Gastrocnemius medialis (tissue), 4 donors: ENCODE results near the gene GMEB2.

Experiments
- POLR2A ChIP-seq, 2 donors: fragments of 450-650 bp; IDR thresholded peaks; one replicate each; pipeline ENCODE4 v1.6.1; 2017; ENCODE audit warnings: antibody characterized with exemption in 2 of 2, mild to moderate bottlenecking in 2 of 2, moderate library complexity in 2 of 2
- TF ChIP-seq, protein P1 (sequence below), 5 experiments: fragments of 450-650 bp in 3 of 5; fragments of 200-600 bp in 2 of 5; sonication (generic) in 2 of 5; IDR thresholded peaks in 4 of 5; conservative IDR thresholded peaks in 1 of 5; 1 replicate in 4 of 5; 2 replicates in 1 of 5; pipeline ENCODE4 v1.5.1; 2016 to 2019; ENCODE audit warnings: antibody characterized with exemption in 5 of 5, mild to moderate bottlenecking in 3 of 5, moderate library complexity in 3 of 5

DNA sequence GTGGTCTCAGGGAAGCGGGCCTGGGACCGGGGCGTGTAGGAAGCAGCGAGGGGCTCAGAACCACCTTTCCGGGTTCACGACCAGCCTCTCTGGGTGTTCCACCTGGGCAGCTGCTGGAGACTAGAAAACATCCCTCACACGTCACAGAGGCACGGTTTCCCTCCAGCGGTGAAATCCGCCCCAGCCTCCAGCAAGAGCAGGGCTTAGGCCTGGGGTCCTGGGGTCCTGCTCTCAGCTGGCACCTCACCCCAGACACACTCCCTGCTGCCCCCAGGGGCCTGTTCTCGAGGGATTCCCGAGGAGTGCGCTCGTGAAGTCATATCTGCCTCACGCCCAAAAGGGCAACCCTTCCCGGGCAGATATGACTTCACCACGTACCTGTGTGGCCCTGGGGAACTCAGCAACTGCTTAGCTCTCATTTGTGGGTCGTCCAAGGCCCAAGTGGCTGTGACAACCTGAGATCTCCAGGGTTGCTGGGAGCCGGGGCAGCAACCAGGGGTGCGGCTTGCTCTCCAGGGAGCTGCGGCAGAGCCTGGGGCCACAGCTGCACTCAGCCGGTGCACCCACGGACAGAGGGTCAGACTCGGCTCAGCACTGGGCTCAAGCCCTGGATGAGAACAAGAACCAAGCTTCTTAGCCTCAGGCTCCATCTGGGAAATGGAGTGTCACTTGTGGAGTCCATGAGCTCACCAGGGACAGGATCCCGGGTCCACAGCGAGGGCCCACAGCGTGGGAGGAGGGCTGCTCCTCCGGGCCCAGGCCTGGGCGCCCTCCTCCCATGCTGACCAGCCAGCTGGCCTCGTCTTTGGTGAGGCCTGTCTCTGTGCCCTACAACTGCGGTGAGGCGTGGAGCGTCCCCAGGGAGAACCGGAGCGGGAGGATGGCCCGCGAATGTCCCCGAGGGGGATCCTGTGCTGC is 72.3 kb downstream of the GMEB2 start:
- TF ChIP-seq, protein P1, sequence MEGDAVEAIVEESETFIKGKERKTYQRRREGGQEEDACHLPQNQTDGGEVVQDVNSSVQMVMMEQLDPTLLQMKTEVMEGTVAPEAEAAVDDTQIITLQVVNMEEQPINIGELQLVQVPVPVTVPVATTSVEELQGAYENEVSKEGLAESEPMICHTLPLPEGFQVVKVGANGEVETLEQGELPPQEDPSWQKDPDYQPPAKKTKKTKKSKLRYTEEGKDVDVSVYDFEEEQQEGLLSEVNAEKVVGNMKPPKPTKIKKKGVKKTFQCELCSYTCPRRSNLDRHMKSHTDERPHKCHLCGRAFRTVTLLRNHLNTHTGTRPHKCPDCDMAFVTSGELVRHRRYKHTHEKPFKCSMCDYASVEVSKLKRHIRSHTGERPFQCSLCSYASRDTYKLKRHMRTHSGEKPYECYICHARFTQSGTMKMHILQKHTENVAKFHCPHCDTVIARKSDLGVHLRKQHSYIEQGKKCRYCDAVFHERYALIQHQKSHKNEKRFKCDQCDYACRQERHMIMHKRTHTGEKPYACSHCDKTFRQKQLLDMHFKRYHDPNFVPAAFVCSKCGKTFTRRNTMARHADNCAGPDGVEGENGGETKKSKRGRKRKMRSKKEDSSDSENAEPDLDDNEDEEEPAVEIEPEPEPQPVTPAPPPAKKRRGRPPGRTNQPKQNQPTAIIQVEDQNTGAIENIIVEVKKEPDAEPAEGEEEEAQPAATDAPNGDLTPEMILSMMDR (IDR thresholded peaks at IDR 0.05 in 4 of 5, conservative IDR thresholded peaks at IDR 0.05 in 1 of 5) = no peak
- no peak for TF ChIP-seq POLR2A (IDR thresholded peaks at IDR 0.05)
